Loucy (cell line): ENCODE measurements around the gene LRRFIP1.

Source experiments
- H2AFZ ChIP-seq: fragments of 200-600 bp; sonication (generic); 2 replicates; pipeline ENCODE4 v1.6.0; 2016; ENCODE audit warnings: antibody characterized with exemption, mild to moderate bottlenecking, low read length, moderate library complexity
- H3F3A ChIP-seq: fragments of 200-600 bp; 2 replicates; pipeline ENCODE4 v1.6.0; 2016; ENCODE audit warnings: antibody characterized with exemption, low read depth, mild to moderate bottlenecking
- H3K27me3 ChIP-seq: fragments of 200-600 bp; sonication (generic); 2 replicates; pipeline ENCODE4 v1.6.1; 2014; ENCODE audit warnings: low read length, mild to moderate bottlenecking; ENCODE audit not compliant: insufficient read depth, poor library complexity, severe bottlenecking
- H3K36me3 ChIP-seq: fragments of 200-600 bp; sonication (generic); 2 replicates; pipeline ENCODE4 v1.6.1; 2016; ENCODE audit warnings: low read length; ENCODE audit not compliant: insufficient read depth
- H3K4me1 ChIP-seq: fragments of 200-600 bp; sonication (generic); 2 replicates; pipeline ENCODE4 v1.5.1; 2014; ENCODE audit warnings: low read length, mild to moderate bottlenecking; ENCODE audit not compliant: insufficient read depth, poor library complexity, severe bottlenecking
- H3K4me2 ChIP-seq: fragments of 200-600 bp; sonication (generic); 2 replicates; pipeline ENCODE4 v1.6.0; 2014; ENCODE audit warnings: antibody characterized with exemption, low read length, low read depth, mild to moderate bottlenecking; ENCODE audit not compliant: poor library complexity, severe bottlenecking
- H3K4me3 ChIP-seq: fragments of 200-600 bp; sonication (generic); 2 replicates; pipeline ENCODE4 v1.5.1; 2014; ENCODE audit warnings: low read length, mild to moderate bottlenecking, mixed read lengths; ENCODE audit not compliant: poor library complexity, severe bottlenecking
- H3K79me2 ChIP-seq: fragments of 200-600 bp; sonication (generic); 2 replicates; pipeline ENCODE4 v1.6.1; 2014; ENCODE audit warnings: low read length; ENCODE audit not compliant: insufficient read depth
- H3K9ac ChIP-seq: fragments of 200-600 bp; sonication (generic); 2 replicates; pipeline ENCODE4 v1.6.0; 2014; ENCODE audit warnings: mild to moderate bottlenecking, low read depth, low read length, moderate library complexity; ENCODE audit not compliant: poor library complexity, severe bottlenecking
- H3K9me2 ChIP-seq: fragments of 200-600 bp; sonication (generic); replicated peaks from 2 replicates; pipeline ENCODE4 v1.6.1; 2016; ENCODE audit warnings: low read depth, low read length, mixed read lengths
- H3K9me3 ChIP-seq: fragments of 200-600 bp; sonication (generic); 2 replicates; pipeline ENCODE4 v1.6.1; 2014; ENCODE audit warnings: mild to moderate bottlenecking, antibody characterized with exemption, low read length, low read depth; ENCODE audit not compliant: insufficient read depth
- H4K20me1 ChIP-seq: fragments of 200-600 bp; sonication (generic); 2 replicates; pipeline ENCODE4 v1.6.0; 2014; ENCODE audit warnings: antibody characterized with exemption, low read length, mild to moderate bottlenecking; ENCODE audit not compliant: insufficient read depth, poor library complexity, severe bottlenecking
- CTCF ChIP-seq: fragments of 200-600 bp; sonication (generic); conservative IDR thresholded peaks from 2 replicates; pipeline ENCODE4 v1.5.1; 2014; ENCODE audit warnings: mild to moderate bottlenecking, antibody characterized with exemption, low read length
- EZH2phosphoT487 ChIP-seq: fragments of 200-600 bp; IDR thresholded peaks from 2 replicates; pipeline ENCODE4 v1.6.1; 2018; ENCODE audit warnings: antibody characterized with exemption, mild to moderate bottlenecking, moderate library complexity, borderline replicate concordance

The LRRFIP1 gene

GRCh38 chr2:237757616-237758015 is 130.2 kb downstream of the LRRFIP1 start:
- Histone ChIP-seq H3K27me3 (no peaks in the 10 kb centered on the region), H3K36me3 (peaks cover 96% of the 10 kb centered on the region), H3K4me2 (no peak overlapping the region), H2AFZ (no peak overlapping the region), H3K9me3 (no peaks in the 10 kb centered on the region), H3K4me1 (no peaks in the 10 kb centered on the region), H3K79me2 (no peaks in the 10 kb centered on the region), H4K20me1 (peaks cover 3% of the 10 kb centered on the region), H3F3A (no peaks in the 10 kb centered on the region), H3K9me2 (no peaks in the 10 kb centered on the region), H3K9ac (no peak overlapping the region), H3K4me3 (no peak overlapping the region)
- TF ChIP-seq CTCF, result no peak
- TF ChIP-seq EZH2phosphoT487, result no peak

- Histone ChIP-seq H3K9me2 (no peaks in the 10 kb centered on the region), H3K79me2 (no peaks in the 10 kb centered on the region), H2AFZ (no peak overlapping the region), H3K27me3 (no peaks in the 10 kb centered on the region), H3K36me3 (peaks cover 95% of the 10 kb centered on the region), H3K9ac (no peak overlapping the region), H3K9me3 (no peaks in the 10 kb centered on the region), H3K4me3 (no peak overlapping the region), H3K4me2 (no peak overlapping the region), H3F3A (no peaks in the 10 kb centered on the region), H3K4me1 (no peaks in the 10 kb centered on the region), H4K20me1 (peaks cover under 1% of the 10 kb centered on the region)
- no peak for TF ChIP-seq CTCF
- no peak for TF ChIP-seq EZH2phosphoT487
These were observed 130.8 kb downstream of the LRRFIP1 start for GRCh38 chr2:237758185-237758584.

GRCh38 chr2:237759176-237759575 is 131.8 kb downstream of the LRRFIP1 start:
- Histone ChIP-seq H3K4me1 (no peaks in the 10 kb centered on the region), H3K27me3 (no peaks in the 10 kb centered on the region), H3K4me3 (no peak overlapping the region), H3K9me2 (no peaks in the 10 kb centered on the region), H4K20me1 (no peaks in the 10 kb centered on the region), H3K9ac (no peak overlapping the region), H3F3A (no peaks in the 10 kb centered on the region), H3K9me3 (no peaks in the 10 kb centered on the region), H2AFZ (no peak overlapping the region), H3K36me3 (peaks cover 94% of the 10 kb centered on the region), H3K79me2 (no peaks in the 10 kb centered on the region), H3K4me2 (no peak overlapping the region)
- TF ChIP-seq CTCF, result no peak
- no peak for TF ChIP-seq EZH2phosphoT487
